Kidney tubule cell (primary cell): Measurements from ENCODE around the gene B9D2.

ENCODE experiments used
- DNase-seq: peaks from one replicate; pipeline ENCODE4 v3.0.0-alpha.2; 2018; ENCODE audit warnings: low spot score

The B9D2 gene

GRCh38 chr19:41309180-41310032 is 54.5 kb downstream of the B9D2 start:
- DNase-seq, result peak; percentile 44

- peak; percentile 90 for DNase-seq
Measured at GRCh38 chr19:41308450-41309179, 55.3 kb downstream of the B9D2 start.

GRCh38 chr19:41307954-41308449 is 55.9 kb downstream of the B9D2 start:
- DNase-seq, result no peak

- no peak for DNase-seq
Measured at GRCh38 chr19:41307090-41307875, 56.7 kb downstream of the B9D2 start.

GRCh38 chr19:41305927-41306793 is 57.8 kb downstream of the B9D2 start:
- no peak for DNase-seq

GRCh38 chr19:41304706-41305483 is 59.1 kb downstream of the B9D2 start:
- DNase-seq, result no peak
